ENCODE measurements around the gene ZBTB5. TPM values are rescaled to one million over a fixed set of nuclear protein-coding genes. Genes with fewer than 3 reads are reported as not detected.

The ZBTB5 gene
- total and polyA plus RNA-seq, 2 of the 8 experiments (the other 6 are each of a cell fraction or from before 2014, with no cell fraction given): 13.3 to 14.5 TPM

DNA sequence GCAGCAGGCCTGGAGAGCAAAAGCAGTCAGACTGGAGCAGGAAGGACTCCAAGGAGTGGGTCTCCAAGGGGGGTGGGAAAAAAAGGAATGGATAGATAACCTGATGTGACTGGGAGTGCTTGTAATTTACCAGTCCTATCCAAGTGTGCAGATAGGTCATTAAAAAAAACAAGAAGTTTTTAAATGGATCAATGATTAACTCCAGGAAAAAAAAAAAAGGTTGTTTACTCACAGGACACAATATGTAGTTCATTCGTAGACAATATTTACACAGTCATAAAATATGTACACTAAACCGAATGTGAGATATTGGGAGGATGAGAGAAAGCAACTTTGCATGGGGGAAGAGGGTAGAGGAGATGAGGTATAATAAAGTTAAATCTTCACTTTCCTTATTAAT is 20.4 kb downstream of the ZBTB5 start:
- Histone ChIP-seq H3K4me3 (ENCODE audit: extremely low read depth in 1 of 4, insufficient read depth in 2 of 4, low read depth in 3 of 4, low read length in 4 of 4) (no peak overlapping the region), H3K23me2 (ENCODE audit: low read depth, low read length) (no peaks in the 10 kb centered on the region), H3K4me2 (ENCODE audit: insufficient read depth in 1 of 2, low read depth in 2 of 2, low read length in 2 of 2) (no peak overlapping the region), H3K36me3 (ENCODE audit: control insufficient read depth in 2 of 4, insufficient read depth in 4 of 4, low read length in 3 of 4) (peaks cover 20 to 28% (median 22%) of the 10 kb centered on the region in 4 experiments), H2BK12ac (ENCODE audit: low read depth, low read length) (no peak overlapping the region), H2BK15ac (ENCODE audit: low read length) (no peak overlapping the region), H3K4ac (replicated peaks; ENCODE audit: insufficient read length, low read depth, low read length) (no peak overlapping the region), H3K27me3 (replicated peaks in 1 of 4; ENCODE audit: control insufficient read depth in 3 of 4, extremely low read depth in 1 of 4, insufficient read depth in 3 of 4, low read length in 3 of 4) (no peaks in the 10 kb centered on the region), H3K9ac (replicated peaks in 1 of 4; ENCODE audit: extremely low read depth in 1 of 4, low read depth in 3 of 4, low read length in 3 of 4) (no peak overlapping the region), H3K79me1 (ENCODE audit: low read depth, low read length) (peaks cover 4% of the 10 kb centered on the region), H2AK5ac (ENCODE audit: low read depth, low read length) (no peak overlapping the region), H3K14ac (ENCODE audit: insufficient read length) (no peak overlapping the region), H3K4me1 (replicated peaks in 1 of 4; ENCODE audit: control insufficient read depth in 3 of 4, insufficient read depth in 4 of 4, low read length in 3 of 4) (no peaks in the 10 kb centered on the region; a peak in 1 of 7 replicates), H3K9me3 (ENCODE audit: insufficient read depth in 2 of 2, low read depth in 1 of 2, low read length in 1 of 2) (no peaks in the 10 kb centered on the region), H3K23ac (ENCODE audit: insufficient read length) (no peak overlapping the region), H2AFZ (ENCODE audit: low read length) (no peak overlapping the region), H2BK5ac (ENCODE audit: low read depth, low read length) (no peak overlapping the region), H3K18ac (ENCODE audit: extremely low read depth, low read length) (no peak overlapping the region), H3K56ac (replicated peaks; ENCODE audit: insufficient read length, low read depth, low read length) (no peak overlapping the region), H3K79me2 (ENCODE audit: control insufficient read depth in 1 of 2, insufficient read depth in 2 of 2, low read length in 2 of 2) (peaks cover 0 to 57% of the 10 kb centered on the region in 2 experiments; a peak in 3 of 4 replicates), H3K27ac (ENCODE audit: low read depth, low read length) (no peak overlapping the region), H4K91ac (replicated peaks; ENCODE audit: insufficient read length, low read length) (no peak overlapping the region), H4K5ac (ENCODE audit: insufficient read length, low read depth, low read length) (no peak overlapping the region), H4K20me1 (replicated peaks in 1 of 2; ENCODE audit: control insufficient read depth in 1 of 2, insufficient read depth in 2 of 2, low read length in 2 of 2) (peaks cover 12 to 14% of the 10 kb centered on the region in 2 experiments), H2BK20ac (ENCODE audit: low read length) (no peak overlapping the region), H2BK120ac (replicated peaks; ENCODE audit: low read depth, low read length) (no peak overlapping the region), H4K8ac (ENCODE audit: extremely low read depth, insufficient read depth, low read length) (no peak overlapping the region)
- no peak for FAIRE-seq
- TF ChIP-seq SIRT6 (IDR thresholded peaks at IDR 0.05; ENCODE audit: low read length) (no peak), GABPA (IDR thresholded peaks at IDR 0.05; ENCODE audit: borderline replicate concordance, insufficient read depth, low read length) (no peak), HDAC6 (IDR thresholded peaks at IDR 0.05; ENCODE audit: low read depth, low read length) (no peak), RXRA (IDR thresholded peaks at IDR 0.05; ENCODE audit: insufficient read depth, low read depth, low read length) (no peak), RNF2 (IDR thresholded peaks at IDR 0.05; ENCODE audit: borderline replicate concordance, low read depth, low read length, missing control alignments, poor library complexity, severe bottlenecking) (no peak), KDM1A (IDR thresholded peaks at IDR 0.05; ENCODE audit: borderline replicate concordance, low read length) (no peak), SIN3A (conservative IDR thresholded peaks at IDR 0.05 in 1 of 2, IDR thresholded peaks at IDR 0.05 in 1 of 2; ENCODE audit: low read depth in 1 of 2, low read length in 2 of 2) (no peak), JUND (IDR thresholded peaks at IDR 0.05; ENCODE audit: low read length) (no peak), CHD2 (IDR thresholded peaks at IDR 0.05; ENCODE audit: low read length) (no peak)
- ChIA-PET CTCF (ENCODE audit: partially characterized antibody) (no interaction called here), POLR2A (ENCODE audit: partially characterized antibody) (interaction anchor here (0.8 to 1.4 kb wide), 4 partner anchors 9 to 15 kb away, joined by 3 to 8 read pairs (median 4); no protein-coding TSS in a partner anchor)
- DNase-seq (ENCODE audit: low read depth in 1 of 2, low spot score in 2 of 2): no peak
- 83% methylated on average over 2 of the region's 2 CpGs; no CpG with 5 or more reads in 1 of the 2 experiments for WGBS, 2 experiments (ENCODE audit: extremely low coverage in 1 of 2, insufficient coverage in 1 of 2, insufficient read length in 1 of 2, insufficient replicate concordance in 2 of 2, low coverage in 1 of 2, low lambda C conversion rate in 2 of 2, missing lambda C conversion rate in 1 of 2)

All from H1 (cell line).